ENCODE data around the gene NDUFA8.

DNA sequence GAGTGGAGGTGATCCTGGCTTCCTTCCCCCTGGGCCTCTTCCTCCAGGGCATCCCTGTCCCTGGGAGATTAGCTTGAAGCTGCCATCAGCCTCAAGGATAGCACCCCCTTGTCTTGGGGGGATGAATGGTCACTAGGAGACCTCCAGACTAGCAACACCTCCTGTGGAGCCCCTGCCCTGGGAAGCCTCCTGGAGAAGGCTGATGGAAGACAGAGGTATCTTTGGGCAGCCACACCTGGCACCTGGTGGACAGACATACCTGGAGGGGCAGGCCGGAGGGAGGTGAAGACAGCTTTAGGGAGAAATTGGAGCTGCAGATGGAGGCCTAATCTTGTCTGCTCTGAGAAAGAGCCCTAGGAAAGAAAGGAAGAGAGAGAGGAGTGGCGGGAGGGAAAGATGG lies 57.4 kb downstream of the NDUFA8 start:
- TF ChIP-seq, protein P1, sequence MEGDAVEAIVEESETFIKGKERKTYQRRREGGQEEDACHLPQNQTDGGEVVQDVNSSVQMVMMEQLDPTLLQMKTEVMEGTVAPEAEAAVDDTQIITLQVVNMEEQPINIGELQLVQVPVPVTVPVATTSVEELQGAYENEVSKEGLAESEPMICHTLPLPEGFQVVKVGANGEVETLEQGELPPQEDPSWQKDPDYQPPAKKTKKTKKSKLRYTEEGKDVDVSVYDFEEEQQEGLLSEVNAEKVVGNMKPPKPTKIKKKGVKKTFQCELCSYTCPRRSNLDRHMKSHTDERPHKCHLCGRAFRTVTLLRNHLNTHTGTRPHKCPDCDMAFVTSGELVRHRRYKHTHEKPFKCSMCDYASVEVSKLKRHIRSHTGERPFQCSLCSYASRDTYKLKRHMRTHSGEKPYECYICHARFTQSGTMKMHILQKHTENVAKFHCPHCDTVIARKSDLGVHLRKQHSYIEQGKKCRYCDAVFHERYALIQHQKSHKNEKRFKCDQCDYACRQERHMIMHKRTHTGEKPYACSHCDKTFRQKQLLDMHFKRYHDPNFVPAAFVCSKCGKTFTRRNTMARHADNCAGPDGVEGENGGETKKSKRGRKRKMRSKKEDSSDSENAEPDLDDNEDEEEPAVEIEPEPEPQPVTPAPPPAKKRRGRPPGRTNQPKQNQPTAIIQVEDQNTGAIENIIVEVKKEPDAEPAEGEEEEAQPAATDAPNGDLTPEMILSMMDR (conservative IDR thresholded peaks at IDR 0.05) = no peak
- TF ChIP-seq ZFX (IDR thresholded peaks at IDR 0.05) = no peak

Measured in C4-2B (cell line).